Panc1 (cell line): ENCODE results near the gene TPT1.

Experiments used
- POLR2AphosphoS5 ChIP-seq: IDR thresholded peaks from 2 replicates; pipeline ENCODE4 v1.6.1; 2012; ENCODE audit warnings: mild to moderate bottlenecking, low read depth, low read length, moderate library complexity
- SIN3A ChIP-seq: IDR thresholded peaks from 2 replicates; pipeline ENCODE4 v1.6.1; 2012; ENCODE audit warnings: low read depth, mild to moderate bottlenecking, low read length, moderate library complexity, borderline replicate concordance; ENCODE audit not compliant: insufficient read depth
- TCF7L2 ChIP-seq: IDR thresholded peaks from 2 replicates; pipeline ENCODE4 v1.6.1; 2011; ENCODE audit warnings: mild to moderate bottlenecking, low read depth, low read length, inconsistent platforms
- TF ChIP-seq, protein P1 (sequence below): fragments of 450-650 bp; IDR thresholded peaks from 2 replicates; pipeline ENCODE4 v1.5.1; 2017; ENCODE audit warnings: mild to moderate bottlenecking
- TF ChIP-seq, protein P2 (sequence below), 2 experiments: IDR thresholded peaks; 2 replicates each; pipeline ENCODE4 v1.6.1; 2011 to 2012; ENCODE audit warnings: low read depth in 2 of 2, control low read depth in 1 of 2, low read length in 1 of 2, mild to moderate bottlenecking in 1 of 2, moderate library complexity in 1 of 2; ENCODE audit not compliant: insufficient read depth in 1 of 2

- TF ChIP-seq POLR2AphosphoS5: no peak
- TF ChIP-seq, protein P1, sequence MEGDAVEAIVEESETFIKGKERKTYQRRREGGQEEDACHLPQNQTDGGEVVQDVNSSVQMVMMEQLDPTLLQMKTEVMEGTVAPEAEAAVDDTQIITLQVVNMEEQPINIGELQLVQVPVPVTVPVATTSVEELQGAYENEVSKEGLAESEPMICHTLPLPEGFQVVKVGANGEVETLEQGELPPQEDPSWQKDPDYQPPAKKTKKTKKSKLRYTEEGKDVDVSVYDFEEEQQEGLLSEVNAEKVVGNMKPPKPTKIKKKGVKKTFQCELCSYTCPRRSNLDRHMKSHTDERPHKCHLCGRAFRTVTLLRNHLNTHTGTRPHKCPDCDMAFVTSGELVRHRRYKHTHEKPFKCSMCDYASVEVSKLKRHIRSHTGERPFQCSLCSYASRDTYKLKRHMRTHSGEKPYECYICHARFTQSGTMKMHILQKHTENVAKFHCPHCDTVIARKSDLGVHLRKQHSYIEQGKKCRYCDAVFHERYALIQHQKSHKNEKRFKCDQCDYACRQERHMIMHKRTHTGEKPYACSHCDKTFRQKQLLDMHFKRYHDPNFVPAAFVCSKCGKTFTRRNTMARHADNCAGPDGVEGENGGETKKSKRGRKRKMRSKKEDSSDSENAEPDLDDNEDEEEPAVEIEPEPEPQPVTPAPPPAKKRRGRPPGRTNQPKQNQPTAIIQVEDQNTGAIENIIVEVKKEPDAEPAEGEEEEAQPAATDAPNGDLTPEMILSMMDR: no peak
- TF ChIP-seq, protein P2, sequence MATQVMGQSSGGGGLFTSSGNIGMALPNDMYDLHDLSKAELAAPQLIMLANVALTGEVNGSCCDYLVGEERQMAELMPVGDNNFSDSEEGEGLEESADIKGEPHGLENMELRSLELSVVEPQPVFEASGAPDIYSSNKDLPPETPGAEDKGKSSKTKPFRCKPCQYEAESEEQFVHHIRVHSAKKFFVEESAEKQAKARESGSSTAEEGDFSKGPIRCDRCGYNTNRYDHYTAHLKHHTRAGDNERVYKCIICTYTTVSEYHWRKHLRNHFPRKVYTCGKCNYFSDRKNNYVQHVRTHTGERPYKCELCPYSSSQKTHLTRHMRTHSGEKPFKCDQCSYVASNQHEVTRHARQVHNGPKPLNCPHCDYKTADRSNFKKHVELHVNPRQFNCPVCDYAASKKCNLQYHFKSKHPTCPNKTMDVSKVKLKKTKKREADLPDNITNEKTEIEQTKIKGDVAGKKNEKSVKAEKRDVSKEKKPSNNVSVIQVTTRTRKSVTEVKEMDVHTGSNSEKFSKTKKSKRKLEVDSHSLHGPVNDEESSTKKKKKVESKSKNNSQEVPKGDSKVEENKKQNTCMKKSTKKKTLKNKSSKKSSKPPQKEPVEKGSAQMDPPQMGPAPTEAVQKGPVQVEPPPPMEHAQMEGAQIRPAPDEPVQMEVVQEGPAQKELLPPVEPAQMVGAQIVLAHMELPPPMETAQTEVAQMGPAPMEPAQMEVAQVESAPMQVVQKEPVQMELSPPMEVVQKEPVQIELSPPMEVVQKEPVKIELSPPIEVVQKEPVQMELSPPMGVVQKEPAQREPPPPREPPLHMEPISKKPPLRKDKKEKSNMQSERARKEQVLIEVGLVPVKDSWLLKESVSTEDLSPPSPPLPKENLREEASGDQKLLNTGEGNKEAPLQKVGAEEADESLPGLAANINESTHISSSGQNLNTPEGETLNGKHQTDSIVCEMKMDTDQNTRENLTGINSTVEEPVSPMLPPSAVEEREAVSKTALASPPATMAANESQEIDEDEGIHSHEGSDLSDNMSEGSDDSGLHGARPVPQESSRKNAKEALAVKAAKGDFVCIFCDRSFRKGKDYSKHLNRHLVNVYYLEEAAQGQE (IDR thresholded peaks at IDR 0.05; ENCODE audit: insufficient read depth in 1 of 2, low read depth in 2 of 2, low read length in 1 of 2): no peak
- TF ChIP-seq SIN3A: no peak
- no peak for TF ChIP-seq TCF7L2
Measured at GRCh38 chr13:45299194-45299593, 41.8 kb downstream of the TPT1 start.
